HepG2 (cell line): ENCODE data around the gene OBSL1. TPM values are rescaled to one million over a fixed set of nuclear protein-coding genes. Genes with fewer than 3 reads are reported as not detected.

Experiments used
- CEBPB ChIP-seq: IDR thresholded peaks from 2 replicates; pipeline ENCODE4 v1.6.1; 2011; ENCODE audit warnings: low read depth, low read length, improper control_type of control experiment, borderline replicate concordance
- DMAP1 ChIP-seq: IDR thresholded peaks from 2 replicates; pipeline ENCODE4 v1.6.1; 2016
- EEA1 ChIP-seq: sonication (generic); formaldehyde crosslinking; IDR thresholded peaks from 2 replicates; pipeline ENCODE4 v1.5.1; 2020; ENCODE audit warnings: mild to moderate bottlenecking, missing genetic modification reagents, borderline replicate concordance
- HDAC6 ChIP-seq: fragments of 200-600 bp; sonication (generic); IDR thresholded peaks from 2 replicates; pipeline ENCODE4 v1.7.0; 2017; ENCODE audit warnings: mild to moderate bottlenecking, antibody characterized with exemption, low read length, low read depth
- KLF11 ChIP-seq: IDR thresholded peaks from 2 replicates; pipeline ENCODE4 v1.6.1; 2016; ENCODE audit warnings: missing compliant biosample characterization
- MLLT10 ChIP-seq: sonication (generic); formaldehyde crosslinking; IDR thresholded peaks from 2 replicates; pipeline ENCODE4 v1.4.0; 2020; ENCODE audit warnings: missing genetic modification reagents
- NBN ChIP-seq: fragments of 450-650 bp; conservative IDR thresholded peaks from 2 replicates; pipeline ENCODE4 v1.6.1; 2017
- NFIC ChIP-seq: IDR thresholded peaks from 2 replicates; pipeline ENCODE4 v1.6.1; 2012; ENCODE audit warnings: mild to moderate bottlenecking, low read length, inconsistent platforms
- NFYB ChIP-seq: sonication (generic); formaldehyde crosslinking; IDR thresholded peaks from 2 replicates; pipeline ENCODE4 v1.4.0; 2020; ENCODE audit warnings: missing genetic modification reagents
- SKI ChIP-seq: fragments of 450-650 bp; IDR thresholded peaks from one replicate; pipeline ENCODE4 v1.6.1; 2018; ENCODE audit warnings: mild to moderate bottlenecking; ENCODE audit not compliant: partially characterized antibody
- SSRP1 ChIP-seq: IDR thresholded peaks from 2 replicates; pipeline ENCODE4 v1.6.1; 2016; ENCODE audit warnings: control low read depth
- ZNF337 ChIP-seq: sonication (generic); formaldehyde crosslinking; IDR thresholded peaks from 2 replicates; pipeline ENCODE4 v1.5.1; 2020; ENCODE audit warnings: missing genetic modification reagents, low read depth, mild to moderate bottlenecking, borderline replicate concordance
- ZNF350 ChIP-seq: sonication (generic); formaldehyde crosslinking; IDR thresholded peaks from 2 replicates; pipeline ENCODE4 v1.4.0; 2020; ENCODE audit warnings: mild to moderate bottlenecking, low read depth, missing genetic modification reagents, borderline replicate concordance
- ZNF556 ChIP-seq: sonication (generic); formaldehyde crosslinking; IDR thresholded peaks from 2 replicates; pipeline ENCODE4 v1.4.0; 2020; ENCODE audit warnings: mild to moderate bottlenecking, missing genetic modification reagents, borderline replicate concordance
- ZNF567 ChIP-seq: sonication (generic); formaldehyde crosslinking; IDR thresholded peaks from 2 replicates; pipeline ENCODE4 v1.8.1; 2023; ENCODE audit warnings: mild to moderate bottlenecking, missing genetic modification reagents, borderline replicate concordance
- ZNF709 ChIP-seq: sonication (generic); formaldehyde crosslinking; IDR thresholded peaks from 2 replicates; pipeline ENCODE4 v1.5.0; 2020; ENCODE audit warnings: mild to moderate bottlenecking, missing genetic modification reagents
- ZNF713 ChIP-seq: sonication (generic); formaldehyde crosslinking; IDR thresholded peaks from 2 replicates; pipeline ENCODE4 v1.4.0; 2020; ENCODE audit warnings: mild to moderate bottlenecking, missing genetic modification reagents
- ZNF75D ChIP-seq: sonication (generic); formaldehyde crosslinking; IDR thresholded peaks from 2 replicates; pipeline ENCODE4 v1.8.1; 2023; ENCODE audit warnings: missing genetic modification reagents, mild to moderate bottlenecking, borderline replicate concordance
- ZSCAN31 ChIP-seq: sonication (generic); formaldehyde crosslinking; IDR thresholded peaks from 2 replicates; pipeline ENCODE4 v1.5.0; 2020; ENCODE audit warnings: low read depth, mild to moderate bottlenecking, missing genetic modification reagents
- polyA plus RNA-seq, 8 experiments: library from polyadenylated mRNA; depleted of rRNA in 3 of 8; stranded (reverse) in 7 of 8; unstranded in 1 of 8; fragments of >200 nt; fragmentation: Illumina TruSeq in 4 of 8; extraction: Trizol in 4 of 8; gene quantifications; 2 replicates each; pipeline versions ENCODE4 v1.2.1 to v1.2.3, GENCODE V29; 2011 to 2016; ENCODE audit warnings: low read depth in 4 of 8, missing spikeins in 1 of 8, mixed read lengths in 1 of 8; ENCODE audit not compliant: insufficient read depth in 1 of 8
- total RNA-seq, 5 experiments: library from RNA; depleted of rRNA; stranded (reverse); fragments of >200 nt; fragmentation: Illumina TruSeq; extraction: Trizol; gene quantifications; 2 replicates each; pipeline ENCODE4 v1.2.3, GENCODE V29; 2016; ENCODE audit warnings: low read depth in 1 of 5
- TF ChIP-seq, protein P1 (sequence below): sonication (generic); formaldehyde crosslinking; IDR thresholded peaks from 2 replicates; pipeline ENCODE4 v1.8.1; 2023; ENCODE audit warnings: missing genetic modification reagents, mild to moderate bottlenecking, borderline replicate concordance
- TF ChIP-seq, protein P2 (sequence below): IDR thresholded peaks from 2 replicates; pipeline ENCODE4 v1.6.1; 2016; ENCODE audit warnings: low read depth, control low read depth
- TF ChIP-seq, protein P3 (sequence below): sonication (generic); formaldehyde crosslinking; IDR thresholded peaks from 2 replicates; pipeline ENCODE4 v1.5.0; 2020; ENCODE audit warnings: missing genetic modification reagents
- TF ChIP-seq, protein P4 (sequence below): sonication (generic); formaldehyde crosslinking; conservative IDR thresholded peaks from 2 replicates; pipeline ENCODE4 v1.4.0; 2020; ENCODE audit warnings: missing genetic modification reagents
- TF ChIP-seq, protein P5 (sequence below): sonication (generic); formaldehyde crosslinking; IDR thresholded peaks from 2 replicates; pipeline ENCODE4 v1.8.0; 2022; ENCODE audit warnings: mild to moderate bottlenecking, missing genetic modification reagents
- TF ChIP-seq, protein P6 (sequence below): sonication (generic); formaldehyde crosslinking; IDR thresholded peaks from 2 replicates; pipeline ENCODE4 v1.4.0; 2020; ENCODE audit warnings: missing genetic modification reagents

The OBSL1 gene
- total and polyA plus RNA-seq, 2 of the 13 experiments (the other 11 are each of a cell fraction or from before 2014, with no cell fraction given), result 86.7 to 218 TPM

DNA sequence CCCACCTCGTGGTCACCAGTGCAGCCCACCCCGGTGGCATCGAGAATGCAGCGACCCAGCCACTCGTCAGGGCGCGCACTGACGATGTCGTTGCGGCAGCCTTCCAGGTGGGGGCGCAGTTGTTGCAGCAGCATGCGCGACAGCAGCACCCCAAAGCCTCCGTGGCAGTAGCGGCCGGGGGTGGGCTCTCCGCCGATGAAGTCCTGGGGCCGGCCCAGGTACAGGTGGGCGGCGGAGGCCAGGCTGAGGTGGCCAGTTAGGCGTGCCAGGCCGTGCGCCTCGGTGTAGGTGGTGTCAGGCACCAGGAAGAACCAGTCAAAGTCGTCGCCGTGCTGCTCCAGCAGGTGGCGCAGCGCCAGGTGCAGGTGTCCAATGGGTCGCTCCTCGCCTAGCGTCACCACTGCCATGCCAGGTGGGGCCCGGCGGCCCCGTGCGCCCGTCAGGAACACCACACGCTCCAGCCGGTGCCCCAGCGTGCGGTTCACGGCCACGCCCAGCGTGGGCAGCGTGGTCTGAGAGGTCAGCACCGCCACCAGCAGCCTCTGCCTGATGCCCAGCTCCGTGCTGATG is 29.6 kb downstream of the OBSL1 start (continued):
- no peak; the same call in 1 of the 2 replicates for TF ChIP-seq DMAP1
- TF ChIP-seq, protein P1, sequence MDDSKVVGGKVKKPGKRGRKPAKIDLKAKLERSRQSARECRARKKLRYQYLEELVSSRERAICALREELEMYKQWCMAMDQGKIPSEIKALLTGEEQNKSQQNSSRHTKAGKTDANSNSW (CRISPR knock-in tag), result no peak
- TF ChIP-seq, protein P2, sequence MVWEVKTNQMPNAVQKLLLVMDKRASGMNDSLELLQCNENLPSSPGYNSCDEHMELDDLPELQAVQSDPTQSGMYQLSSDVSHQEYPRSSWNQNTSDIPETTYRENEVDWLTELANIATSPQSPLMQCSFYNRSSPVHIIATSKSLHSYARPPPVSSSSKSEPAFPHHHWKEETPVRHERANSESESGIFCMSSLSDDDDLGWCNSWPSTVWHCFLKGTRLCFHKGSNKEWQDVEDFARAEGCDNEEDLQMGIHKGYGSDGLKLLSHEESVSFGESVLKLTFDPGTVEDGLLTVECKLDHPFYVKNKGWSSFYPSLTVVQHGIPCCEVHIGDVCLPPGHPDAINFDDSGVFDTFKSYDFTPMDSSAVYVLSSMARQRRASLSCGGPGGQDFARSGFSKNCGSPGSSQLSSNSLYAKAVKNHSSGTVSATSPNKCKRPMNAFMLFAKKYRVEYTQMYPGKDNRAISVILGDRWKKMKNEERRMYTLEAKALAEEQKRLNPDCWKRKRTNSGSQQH, result peak; percentile 89
- TF ChIP-seq ZNF75D, result no peak
- TF ChIP-seq ZNF567 (CRISPR knock-in tag), result peak; percentile 85; the same call in 1 of the 2 replicates
- TF ChIP-seq ZSCAN31 (CRISPR knock-in tag), result peak; percentile 95
- no peak for TF ChIP-seq NFIC
- TF ChIP-seq ZNF350 (CRISPR knock-in tag), result peak; percentile 86; the same call in 1 of the 2 replicates
- no peak for TF ChIP-seq MLLT10 (CRISPR knock-in tag)
- no peak for TF ChIP-seq NBN
- TF ChIP-seq SSRP1 (CRISPR knock-in tag), result no peak
- no peak for TF ChIP-seq CEBPB
- TF ChIP-seq NFYB (CRISPR knock-in tag), result peak; percentile 45
- TF ChIP-seq, protein P3, sequence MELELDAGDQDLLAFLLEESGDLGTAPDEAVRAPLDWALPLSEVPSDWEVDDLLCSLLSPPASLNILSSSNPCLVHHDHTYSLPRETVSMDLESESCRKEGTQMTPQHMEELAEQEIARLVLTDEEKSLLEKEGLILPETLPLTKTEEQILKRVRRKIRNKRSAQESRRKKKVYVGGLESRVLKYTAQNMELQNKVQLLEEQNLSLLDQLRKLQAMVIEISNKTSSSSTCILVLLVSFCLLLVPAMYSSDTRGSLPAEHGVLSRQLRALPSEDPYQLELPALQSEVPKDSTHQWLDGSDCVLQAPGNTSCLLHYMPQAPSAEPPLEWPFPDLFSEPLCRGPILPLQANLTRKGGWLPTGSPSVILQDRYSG (CRISPR knock-in tag), result no peak
- TF ChIP-seq KLF11 (CRISPR knock-in tag), result no peak
- no peak for TF ChIP-seq HDAC6
- TF ChIP-seq EEA1 (CRISPR knock-in tag), result no peak
- TF ChIP-seq, protein P4, sequence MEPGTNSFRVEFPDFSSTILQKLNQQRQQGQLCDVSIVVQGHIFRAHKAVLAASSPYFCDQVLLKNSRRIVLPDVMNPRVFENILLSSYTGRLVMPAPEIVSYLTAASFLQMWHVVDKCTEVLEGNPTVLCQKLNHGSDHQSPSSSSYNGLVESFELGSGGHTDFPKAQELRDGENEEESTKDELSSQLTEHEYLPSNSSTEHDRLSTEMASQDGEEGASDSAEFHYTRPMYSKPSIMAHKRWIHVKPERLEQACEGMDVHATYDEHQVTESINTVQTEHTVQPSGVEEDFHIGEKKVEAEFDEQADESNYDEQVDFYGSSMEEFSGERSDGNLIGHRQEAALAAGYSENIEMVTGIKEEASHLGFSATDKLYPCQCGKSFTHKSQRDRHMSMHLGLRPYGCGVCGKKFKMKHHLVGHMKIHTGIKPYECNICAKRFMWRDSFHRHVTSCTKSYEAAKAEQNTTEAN (CRISPR knock-in tag), result 0 out of 2 replicates have a peak, but pooled peaks have one; percentile 35
- no peak for TF ChIP-seq ZNF713 (CRISPR knock-in tag)
- peak; percentile 91 for TF ChIP-seq ZNF709
- TF ChIP-seq, protein P5, sequence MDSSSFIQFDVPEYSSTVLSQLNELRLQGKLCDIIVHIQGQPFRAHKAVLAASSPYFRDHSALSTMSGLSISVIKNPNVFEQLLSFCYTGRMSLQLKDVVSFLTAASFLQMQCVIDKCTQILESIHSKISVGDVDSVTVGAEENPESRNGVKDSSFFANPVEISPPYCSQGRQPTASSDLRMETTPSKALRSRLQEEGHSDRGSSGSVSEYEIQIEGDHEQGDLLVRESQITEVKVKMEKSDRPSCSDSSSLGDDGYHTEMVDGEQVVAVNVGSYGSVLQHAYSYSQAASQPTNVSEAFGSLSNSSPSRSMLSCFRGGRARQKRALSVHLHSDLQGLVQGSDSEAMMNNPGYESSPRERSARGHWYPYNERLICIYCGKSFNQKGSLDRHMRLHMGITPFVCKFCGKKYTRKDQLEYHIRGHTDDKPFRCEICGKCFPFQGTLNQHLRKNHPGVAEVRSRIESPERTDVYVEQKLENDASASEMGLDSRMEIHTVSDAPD, result peak; percentile 82; the same call in 1 of the 2 replicates
- TF ChIP-seq, protein P6, sequence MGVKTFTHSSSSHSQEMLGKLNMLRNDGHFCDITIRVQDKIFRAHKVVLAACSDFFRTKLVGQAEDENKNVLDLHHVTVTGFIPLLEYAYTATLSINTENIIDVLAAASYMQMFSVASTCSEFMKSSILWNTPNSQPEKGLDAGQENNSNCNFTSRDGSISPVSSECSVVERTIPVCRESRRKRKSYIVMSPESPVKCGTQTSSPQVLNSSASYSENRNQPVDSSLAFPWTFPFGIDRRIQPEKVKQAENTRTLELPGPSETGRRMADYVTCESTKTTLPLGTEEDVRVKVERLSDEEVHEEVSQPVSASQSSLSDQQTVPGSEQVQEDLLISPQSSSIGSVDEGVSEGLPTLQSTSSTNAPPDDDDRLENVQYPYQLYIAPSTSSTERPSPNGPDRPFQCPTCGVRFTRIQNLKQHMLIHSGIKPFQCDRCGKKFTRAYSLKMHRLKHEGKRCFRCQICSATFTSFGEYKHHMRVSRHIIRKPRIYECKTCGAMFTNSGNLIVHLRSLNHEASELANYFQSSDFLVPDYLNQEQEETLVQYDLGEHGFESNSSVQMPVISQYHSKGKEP (CRISPR knock-in tag), result no peak
- TF ChIP-seq ZNF337 (CRISPR knock-in tag), result no peak
- peak; percentile 98 for TF ChIP-seq ZNF556
- TF ChIP-seq SKI, result peak; percentile 57
